A673 (cell line): ENCODE results near the gene SLC15A1. TPM values are rescaled to one million over a fixed set of nuclear protein-coding genes. Genes with fewer than 3 reads are reported as not detected.

Experiments
- BruUV-seq: library from RNA; stranded (reverse); fragments of 400-500 nt; replicated peaks from 2 replicates; lab custom pipeline; 2021; lab: Mats Ljungman, UMichigan
- CTCF ChIA-PET: fragments of 300-600 bp; sonication (Branson Sonifier 250); formaldehyde crosslinking; loops from one replicate; lab custom pipeline; 2022; ENCODE audit warnings: antibody characterized with exemption; lab: Charles Lee
- POLR2A ChIA-PET: fragments of 300-600 bp; sonication (Branson Sonifier 250); formaldehyde crosslinking; loops from one replicate; lab custom pipeline; 2022; ENCODE audit warnings: antibody characterized with exemption; ENCODE audit not compliant: low non-redundant PET; lab: Charles Lee
- DNase-seq: peaks from one replicate; pipeline ENCODE4 v3.0.0-alpha.2; 2015; ENCODE audit warnings: low spot score
- H3K27ac ChIP-seq: fragments of 200-600 bp; sonication (generic); 2 replicates; pipeline ENCODE4 v1.5.1; 2016; ENCODE audit warnings: mixed run types, low read depth, mild to moderate bottlenecking, mixed read lengths, antibody characterized with exemption, low read length; ENCODE audit not compliant: poor library complexity, severe bottlenecking
- H3K27me3 ChIP-seq: fragments of 200-600 bp; sonication (generic); replicated peaks from 2 replicates; pipeline ENCODE4 v1.6.1; 2017; ENCODE audit warnings: mixed run types, low read depth, mild to moderate bottlenecking, mixed read lengths, antibody characterized with exemption, low read length; ENCODE audit not compliant: insufficient read depth, poor library complexity
- H3K36me3 ChIP-seq: fragments of 200-600 bp; sonication (generic); 2 replicates; pipeline ENCODE4 v1.6.1; 2016; ENCODE audit warnings: mixed run types, mild to moderate bottlenecking, mixed read lengths, antibody characterized with exemption, low read length; ENCODE audit not compliant: insufficient read depth, poor library complexity, severe bottlenecking
- H3K4me1 ChIP-seq: fragments of 200-600 bp; sonication (generic); 2 replicates; pipeline ENCODE4 v1.6.1; 2017; ENCODE audit warnings: mixed run types, mild to moderate bottlenecking, mixed read lengths, antibody characterized with exemption, low read length; ENCODE audit not compliant: insufficient read depth, poor library complexity, severe bottlenecking
- H3K4me3 ChIP-seq: fragments of 200-600 bp; sonication (generic); 2 replicates; pipeline ENCODE4 v1.5.1; 2016; ENCODE audit warnings: low read depth, mixed run types, mild to moderate bottlenecking, mixed read lengths, low read length; ENCODE audit not compliant: poor library complexity, severe bottlenecking
- H3K9me3 ChIP-seq: fragments of 200-600 bp; sonication (generic); 2 replicates; pipeline ENCODE4 v1.6.1; 2016; ENCODE audit warnings: mixed run types, low read depth, mild to moderate bottlenecking, mixed read lengths, antibody characterized with exemption, low read length; ENCODE audit not compliant: poor library complexity, severe bottlenecking
- CTCF ChIP-seq: fragments of 300-800, 200-600 bp; sonication (generic); conservative IDR thresholded peaks from 2 replicates; pipeline ENCODE4 v1.5.1; 2017; ENCODE audit warnings: low read depth, mild to moderate bottlenecking, antibody characterized with exemption, low read length, moderate library complexity, mixed read lengths
- EZH2 ChIP-seq: fragments of 200-600 bp; sonication (generic); IDR thresholded peaks from 2 replicates; pipeline ENCODE4 v1.6.1; 2017; ENCODE audit warnings: borderline replicate concordance, low read depth, mild to moderate bottlenecking, mixed read lengths, antibody characterized with exemption, low read length; ENCODE audit not compliant: poor library complexity, severe bottlenecking
- intact Hi-C: fragments of 100-400 bp; cut with micrococcal nuclease; formaldehyde crosslinking; loops from one replicate; pipeline ENCODE4 v1.10.0; 2022; ENCODE audit not compliant: unreplicated experiment
- total RNA-seq: library from RNA; stranded (reverse); gene quantifications from 2 replicates; pipeline ENCODE4 v1.2.3, GENCODE V29; 2021

The SLC15A1 gene
- total RNA-seq, 1 experiment from 2014 or later: not detected

GRCh38 chr13:98751861-98752466 is 508 bp downstream of the SLC15A1 start:
- no peaks in the 10 kb centered on the region for H3K36me3 ChIP-seq
- no TSS peak for BruUV-seq
- ChIA-PET CTCF (no interaction called here), POLR2A (no interaction called here)
- H3K9me3 ChIP-seq: peaks cover 6% of the 10 kb centered on the region
- H3K4me3 ChIP-seq: peak overlapping the region; percentile 32
- peak; percentile 13 for DNase-seq
- peaks cover 3% of the 10 kb centered on the region for H3K4me1 ChIP-seq
- TF ChIP-seq EZH2: peak; percentile 88
- TF ChIP-seq CTCF: no peak
- intact Hi-C loops: no loop called here
- peaks cover 42% of the 10 kb centered on the region for H3K27me3 ChIP-seq
- H3K27ac ChIP-seq: no peak overlapping the region

GRCh38 chr13:98751367-98751782 is 1.1 kb downstream of the SLC15A1 start:
- Histone ChIP-seq H3K36me3 (no peaks in the 10 kb centered on the region), H3K4me3 (no peak overlapping the region), H3K27ac (no peak overlapping the region), H3K9me3 (peaks cover 6% of the 10 kb centered on the region), H3K27me3 (peaks cover 42% of the 10 kb centered on the region), H3K4me1 (peaks cover 3% of the 10 kb centered on the region)
- TF ChIP-seq EZH2 (no peak), CTCF (no peak)
- CTCF ChIA-PET: no interaction called here
- intact Hi-C loops: no loop called here
- no TSS peak for BruUV-seq
- POLR2A ChIA-PET: interaction anchor here (0.7 kb wide), 1 partner anchor 49 kb away, joined by 3 read pairs; no protein-coding TSS in a partner anchor
- peak; percentile 6 for DNase-seq

- H3K36me3 ChIP-seq: no peaks in the 10 kb centered on the region
- ChIA-PET POLR2A (no interaction called here), CTCF (no interaction called here)
- no TSS peak for BruUV-seq
- H3K27me3 ChIP-seq: peaks cover 42% of the 10 kb centered on the region
- peaks cover 3% of the 10 kb centered on the region for H3K4me1 ChIP-seq
- DNase-seq: no peak
- no peak overlapping the region for H3K4me3 ChIP-seq
- intact Hi-C loops: no loop called here
- H3K9me3 ChIP-seq: peaks cover 6% of the 10 kb centered on the region
- no peak for TF ChIP-seq EZH2
- no peak for TF ChIP-seq CTCF
- no peak overlapping the region for H3K27ac ChIP-seq
These were observed 3.0 kb downstream of the SLC15A1 start for GRCh38 chr13:98749501-98749900.
